ENCODE measurements around the gene SHFL. TPM values are rescaled to one million over a fixed set of nuclear protein-coding genes. Genes with fewer than 3 reads are reported as not detected.

Gene SHFL
- total and polyA plus RNA-seq, 2 experiments from 2014 or later, result 2.2 to 7.8 TPM

DNA sequence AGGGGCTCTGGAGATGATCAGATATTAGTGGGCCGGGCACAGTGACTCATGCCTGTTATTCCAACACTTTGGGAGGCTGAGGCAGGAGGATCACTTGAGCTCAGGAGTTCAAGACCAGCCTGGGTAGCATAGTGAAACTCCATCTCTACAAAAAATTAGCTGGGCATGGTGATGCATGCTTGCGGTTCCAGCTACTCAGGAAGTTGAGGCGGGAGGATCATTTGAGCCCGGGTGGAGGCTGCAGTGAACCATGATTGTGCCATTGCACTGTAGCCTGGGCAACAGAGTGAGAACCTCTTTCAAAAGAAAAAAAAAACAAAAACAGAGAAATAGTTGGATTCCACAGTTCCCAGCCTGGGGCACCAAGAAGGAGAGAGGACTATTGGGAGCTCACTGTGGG lies 17.9 kb upstream of the SHFL start:
- no peaks in the 10 kb centered on the region for H3K4me1 ChIP-seq (ENCODE audit: low read depth)
- H3K27me3 ChIP-seq, result no peaks in the 10 kb centered on the region
- TF ChIP-seq, protein P1, sequence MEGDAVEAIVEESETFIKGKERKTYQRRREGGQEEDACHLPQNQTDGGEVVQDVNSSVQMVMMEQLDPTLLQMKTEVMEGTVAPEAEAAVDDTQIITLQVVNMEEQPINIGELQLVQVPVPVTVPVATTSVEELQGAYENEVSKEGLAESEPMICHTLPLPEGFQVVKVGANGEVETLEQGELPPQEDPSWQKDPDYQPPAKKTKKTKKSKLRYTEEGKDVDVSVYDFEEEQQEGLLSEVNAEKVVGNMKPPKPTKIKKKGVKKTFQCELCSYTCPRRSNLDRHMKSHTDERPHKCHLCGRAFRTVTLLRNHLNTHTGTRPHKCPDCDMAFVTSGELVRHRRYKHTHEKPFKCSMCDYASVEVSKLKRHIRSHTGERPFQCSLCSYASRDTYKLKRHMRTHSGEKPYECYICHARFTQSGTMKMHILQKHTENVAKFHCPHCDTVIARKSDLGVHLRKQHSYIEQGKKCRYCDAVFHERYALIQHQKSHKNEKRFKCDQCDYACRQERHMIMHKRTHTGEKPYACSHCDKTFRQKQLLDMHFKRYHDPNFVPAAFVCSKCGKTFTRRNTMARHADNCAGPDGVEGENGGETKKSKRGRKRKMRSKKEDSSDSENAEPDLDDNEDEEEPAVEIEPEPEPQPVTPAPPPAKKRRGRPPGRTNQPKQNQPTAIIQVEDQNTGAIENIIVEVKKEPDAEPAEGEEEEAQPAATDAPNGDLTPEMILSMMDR (IDR thresholded peaks at IDR 0.05; ENCODE audit: low read depth, low read length), result no peak
- no peaks in the 10 kb centered on the region for H3K36me3 ChIP-seq
- no peak overlapping the region for H3K4me3 ChIP-seq
- no peak overlapping the region for H3K27ac ChIP-seq
- DNase-seq (ENCODE audit: low read depth in 1 of 2, low spot score in 1 of 2), result no peak
- no peaks in the 10 kb centered on the region for H3K9me3 ChIP-seq (ENCODE audit: low read depth)

DNA sequence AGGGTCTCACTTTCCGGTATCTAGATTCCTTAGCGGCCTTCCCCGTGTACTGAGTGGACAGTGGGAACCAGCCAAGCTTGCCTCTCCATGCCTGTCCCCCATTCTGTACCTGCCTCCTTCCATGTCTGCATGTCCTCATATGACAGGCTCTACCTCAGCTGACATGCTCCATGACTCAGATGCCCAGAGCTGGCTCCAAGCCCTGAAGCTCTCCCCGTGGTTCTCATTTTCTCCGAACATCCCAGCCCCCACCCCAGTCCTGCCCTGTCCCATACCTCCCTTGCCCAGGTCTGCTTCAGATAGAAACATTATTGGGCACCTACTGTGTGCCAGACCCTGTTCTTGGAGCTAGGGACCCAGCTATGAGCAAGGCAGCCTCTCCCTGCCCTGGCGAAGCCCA lies 17.1 kb upstream of the SHFL start:
- no peaks in the 10 kb centered on the region for H3K4me1 ChIP-seq (ENCODE audit: low read depth)
- H3K9me3 ChIP-seq (ENCODE audit: low read depth), result no peaks in the 10 kb centered on the region
- H3K4me3 ChIP-seq, result no peak overlapping the region
- H3K36me3 ChIP-seq, result no peaks in the 10 kb centered on the region
- no peak overlapping the region for H3K27ac ChIP-seq
- DNase-seq (ENCODE audit: low read depth in 1 of 2, low spot score in 1 of 2), result no peak
- TF ChIP-seq, protein P1 (IDR thresholded peaks at IDR 0.05; ENCODE audit: low read depth, low read length), result no peak
- no peaks in the 10 kb centered on the region for H3K27me3 ChIP-seq

DNA sequence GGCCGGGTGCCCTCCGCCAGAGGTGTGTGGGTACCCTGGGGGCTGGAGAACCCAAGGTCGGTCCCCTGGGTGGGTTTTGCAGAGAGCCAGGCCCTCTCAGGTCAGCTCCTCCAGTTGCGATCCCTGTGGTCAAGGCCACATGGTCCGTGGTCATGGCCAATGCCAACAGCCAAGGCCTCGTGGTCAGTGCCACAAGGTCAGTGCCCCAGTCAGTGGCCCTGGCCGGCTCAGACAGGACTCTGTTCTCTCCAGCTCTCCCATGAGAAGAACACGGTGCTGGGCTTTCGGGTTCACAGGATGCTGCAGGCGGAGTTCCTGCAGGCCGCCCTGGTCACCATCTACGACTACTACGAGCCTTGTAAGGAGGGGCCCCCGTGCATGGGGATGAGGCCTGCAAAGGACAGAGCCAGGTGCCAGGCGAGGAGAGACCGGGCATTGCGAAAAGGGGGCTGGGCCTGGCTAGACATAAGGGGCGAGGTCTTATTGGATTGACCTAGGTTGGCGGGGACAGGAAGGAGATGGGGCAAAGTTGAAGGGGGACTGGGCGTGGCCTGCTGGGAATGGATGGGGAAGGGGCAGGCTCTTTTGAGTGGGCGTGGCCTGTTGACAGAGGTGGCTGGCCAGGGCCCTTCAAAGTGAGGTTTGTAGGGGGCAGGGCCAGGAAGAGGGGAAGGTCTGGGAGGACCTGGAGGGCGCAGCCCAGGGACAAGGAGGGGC lies 15.2 kb upstream of the SHFL start:
- TF ChIP-seq, protein P1 (IDR thresholded peaks at IDR 0.05; ENCODE audit: low read depth, low read length), result no peak
- no peak for DNase-seq (ENCODE audit: low read depth in 1 of 2, low spot score in 1 of 2)
- H3K27me3 ChIP-seq, result no peaks in the 10 kb centered on the region

DNA sequence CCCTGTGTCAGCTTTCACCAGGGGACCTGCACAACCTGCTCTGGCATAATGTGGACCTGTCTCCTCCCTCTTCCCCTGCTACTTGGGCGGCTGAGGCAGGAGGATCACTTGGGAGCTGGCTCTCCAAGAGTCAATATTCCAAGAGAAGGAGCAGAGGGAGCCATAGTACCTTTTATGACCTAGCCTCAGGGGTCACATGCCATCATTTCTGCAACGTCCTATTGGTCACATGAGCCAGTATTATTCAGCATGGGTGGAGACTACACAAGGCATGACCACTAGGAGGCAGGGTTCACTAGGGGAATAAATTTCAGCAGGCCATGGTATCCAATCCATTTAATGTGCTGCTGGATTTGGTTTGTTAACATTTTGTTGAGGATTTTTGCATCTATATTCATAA lies 12.0 kb upstream of the SHFL start:
- DNase-seq (ENCODE audit: low read depth in 1 of 2, low spot score in 1 of 2), result peak in 1 of 2 donors; percentile 36
- H3K27ac ChIP-seq, result no peak overlapping the region
- TF ChIP-seq, protein P1 (IDR thresholded peaks at IDR 0.05; ENCODE audit: low read depth, low read length), result peak; percentile 28

More for the DNA sequence above, 15.2 kb upstream of the SHFL start:
- H3K36me3 ChIP-seq, result no peaks in the 10 kb centered on the region
- no peaks in the 10 kb centered on the region for H3K9me3 ChIP-seq (ENCODE audit: low read depth)
- H3K4me1 ChIP-seq (ENCODE audit: low read depth), result no peaks in the 10 kb centered on the region
- no peak overlapping the region for H3K27ac ChIP-seq
- no peak overlapping the region for H3K4me3 ChIP-seq

DNA sequence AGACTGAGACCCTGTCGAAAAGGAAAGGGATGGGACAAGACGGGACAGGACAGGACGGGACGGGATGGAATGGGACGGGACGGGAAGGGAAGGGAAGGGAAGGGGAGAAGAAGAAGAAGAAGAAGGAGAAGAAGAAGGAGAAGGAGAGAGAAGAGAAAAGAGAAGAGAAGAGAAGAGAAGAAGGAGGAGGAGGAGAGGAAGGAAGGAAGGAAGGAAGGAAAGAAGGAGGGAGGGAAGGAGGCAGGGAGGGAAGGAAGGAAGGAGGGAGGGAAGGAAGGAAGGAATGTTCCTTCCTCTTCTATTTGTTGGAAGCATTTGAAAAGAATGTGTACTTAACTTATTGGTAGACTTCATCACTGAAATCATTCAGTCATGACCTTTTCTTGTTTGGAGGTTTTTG lies 9.6 kb upstream of the SHFL start:
- DNase-seq (ENCODE audit: low read depth in 1 of 2, low spot score in 1 of 2), result no peak
- Histone ChIP-seq H3K27ac (no peak overlapping the region), H3K9me3 (ENCODE audit: low read depth) (no peaks in the 10 kb centered on the region), H3K4me3 (no peak overlapping the region), H3K36me3 (no peaks in the 10 kb centered on the region), H3K4me1 (ENCODE audit: low read depth) (no peaks in the 10 kb centered on the region), H3K27me3 (peaks cover 7% of the 10 kb centered on the region)
- TF ChIP-seq, protein P1 (IDR thresholded peaks at IDR 0.05; ENCODE audit: low read depth, low read length), result no peak

More for the DNA sequence above, 12.0 kb upstream of the SHFL start:
- H3K9me3 ChIP-seq (ENCODE audit: low read depth), result no peaks in the 10 kb centered on the region
- H3K4me1 ChIP-seq (ENCODE audit: low read depth), result no peaks in the 10 kb centered on the region
- H3K4me3 ChIP-seq, result no peak overlapping the region
- H3K36me3 ChIP-seq, result no peaks in the 10 kb centered on the region
- H3K27me3 ChIP-seq, result peaks cover 3% of the 10 kb centered on the region
